NCI-H187 (cell line): ENCODE results near the gene LETM1.

Experiments
- DNase-seq, 2 experiments: peaks; one replicate each; lab custom pipeline; 2025; lab: John Stamatoyannopoulos, UW

Gene LETM1

GRCh38 chr4:1762264-1763010 is 93.5 kb downstream of the LETM1 start:
- DNase-seq = no peak
